ENCODE measurements around the gene GPN2. TPM values are rescaled to one million over a fixed set of nuclear protein-coding genes. Genes with fewer than 3 reads are reported as not detected.

The GPN2 gene
- polyA plus RNA-seq, 1 donor from 2014 or later, result 20.2 TPM

- H3F3A ChIP-seq (ENCODE audit: insufficient read depth, low read length, poor library complexity, severe bottlenecking), result no peaks in the 10 kb centered on the region
- H2AFZ ChIP-seq (ENCODE audit: low read depth, low read length), result no peak overlapping the region
- no peaks in the 10 kb centered on the region for H3K9me2 ChIP-seq (ENCODE audit: insufficient read depth, low read length)
- H3K27me3 ChIP-seq (ENCODE audit: insufficient read depth, low read depth, low read length), result no peaks in the 10 kb centered on the region
- TF ChIP-seq EZH2 (IDR thresholded peaks at IDR 0.05; ENCODE audit: borderline replicate concordance, insufficient read depth, low read length, poor library complexity, severe bottlenecking), result no peak
- TF ChIP-seq TAF1 (IDR thresholded peaks at IDR 0.05; ENCODE audit: low read depth), result no peak
- no peak for TF ChIP-seq SMC3 (conservative IDR thresholded peaks at IDR 0.05; ENCODE audit: poor library complexity)
- no peak for TF ChIP-seq EP300 (conservative IDR thresholded peaks at IDR 0.05; ENCODE audit: poor library complexity, severe bottlenecking)
- no peak for TF ChIP-seq REST (IDR thresholded peaks at IDR 0.05; ENCODE audit: borderline replicate concordance)
- no peak for TF ChIP-seq CTCF (IDR thresholded peaks at IDR 0.05; ENCODE audit: poor library complexity, severe bottlenecking)
- TF ChIP-seq POLR2AphosphoS5 (IDR thresholded peaks at IDR 0.05), result no peak
- TF ChIP-seq MXI1 (conservative IDR thresholded peaks at IDR 0.05; ENCODE audit: poor library complexity, severe bottlenecking), result no peak
- TF ChIP-seq RAD21 (conservative IDR thresholded peaks at IDR 0.05), result no peak
- H3K36me3 ChIP-seq (ENCODE audit: insufficient read depth, low read length), result no peaks in the 10 kb centered on the region
- H3K79me2 ChIP-seq (replicated peaks; ENCODE audit: insufficient read depth, low read length), result no peaks in the 10 kb centered on the region
- no peaks in the 10 kb centered on the region for H3K9me3 ChIP-seq (ENCODE audit: low read length)
- no peak overlapping the region for H3K27ac ChIP-seq (ENCODE audit: low read length)
- no peak overlapping the region for H3K9ac ChIP-seq (ENCODE audit: low read length)
- no peak overlapping the region for H3K4me3 ChIP-seq (ENCODE audit: low read length)
- no peak overlapping the region for H3K4me2 ChIP-seq (ENCODE audit: low read length)
- H4K20me1 ChIP-seq (ENCODE audit: insufficient read depth), result no peaks in the 10 kb centered on the region
These were observed 36.5 kb downstream of the GPN2 start for GRCh38 chr1:26853600-26853999.

GRCh38 chr1:26853156-26853555 is 36.9 kb downstream of the GPN2 start:
- Histone ChIP-seq H3K36me3 (ENCODE audit: insufficient read depth, low read length) (no peaks in the 10 kb centered on the region), H3K27me3 (ENCODE audit: insufficient read depth, low read depth, low read length) (no peaks in the 10 kb centered on the region), H4K20me1 (ENCODE audit: insufficient read depth) (no peaks in the 10 kb centered on the region), H3K9me2 (ENCODE audit: insufficient read depth, low read length) (no peaks in the 10 kb centered on the region), H3K79me2 (replicated peaks; ENCODE audit: insufficient read depth, low read length) (no peaks in the 10 kb centered on the region), H3K4me2 (ENCODE audit: low read length) (no peak overlapping the region), H3K27ac (ENCODE audit: low read length) (no peak overlapping the region), H2AFZ (ENCODE audit: low read depth, low read length) (no peak overlapping the region), H3F3A (ENCODE audit: insufficient read depth, low read length, poor library complexity, severe bottlenecking) (no peaks in the 10 kb centered on the region), H3K9ac (ENCODE audit: low read length) (no peak overlapping the region), H3K4me3 (ENCODE audit: low read length) (no peak overlapping the region), H3K9me3 (ENCODE audit: low read length) (no peaks in the 10 kb centered on the region)
- TF ChIP-seq CTCF (IDR thresholded peaks at IDR 0.05; ENCODE audit: poor library complexity, severe bottlenecking), result peak; percentile 60
- no peak for TF ChIP-seq EZH2 (IDR thresholded peaks at IDR 0.05; ENCODE audit: borderline replicate concordance, insufficient read depth, low read length, poor library complexity, severe bottlenecking)
- no peak for TF ChIP-seq POLR2AphosphoS5 (IDR thresholded peaks at IDR 0.05)
- TF ChIP-seq MXI1 (conservative IDR thresholded peaks at IDR 0.05; ENCODE audit: poor library complexity, severe bottlenecking), result no peak
- no peak for TF ChIP-seq REST (IDR thresholded peaks at IDR 0.05; ENCODE audit: borderline replicate concordance)
- peak; percentile 37 for TF ChIP-seq RAD21 (conservative IDR thresholded peaks at IDR 0.05)
- no peak for TF ChIP-seq TAF1 (IDR thresholded peaks at IDR 0.05; ENCODE audit: low read depth)
- peak; percentile 59 for TF ChIP-seq SMC3 (conservative IDR thresholded peaks at IDR 0.05; ENCODE audit: poor library complexity)
- no peak for TF ChIP-seq EP300 (conservative IDR thresholded peaks at IDR 0.05; ENCODE audit: poor library complexity, severe bottlenecking)
